GM23248 (cell line): ENCODE data around the gene GLOD5. TPM values are rescaled to one million over a fixed set of nuclear protein-coding genes. Genes with fewer than 3 reads are reported as not detected.
A peak's percentile ranks its signal among the peaks of the same experiment; 100 is the strongest.

Experiments
- DNase-seq: peaks from one replicate; pipeline ENCODE4 v3.0.0-alpha.2; 2015
- H2AFZ ChIP-seq: fragments of 200-600 bp; sonication (generic); 2 replicates; pipeline ENCODE4 v1.6.1; 2016; ENCODE audit warnings: antibody characterized with exemption
- H3F3A ChIP-seq: fragments of 200-600 bp; sonication (generic); 2 replicates; pipeline ENCODE4 v1.6.1; 2016; ENCODE audit warnings: mild to moderate bottlenecking, antibody characterized with exemption, mixed run types; ENCODE audit not compliant: insufficient read depth
- H3K27ac ChIP-seq: fragments of 200-600 bp; sonication (generic); 2 replicates; pipeline ENCODE4 v1.5.1; 2016; ENCODE audit warnings: mild to moderate bottlenecking
- H3K27me3 ChIP-seq: fragments of 200-600 bp; sonication (generic); replicated peaks from 2 replicates; pipeline ENCODE4 v1.6.1; 2016; ENCODE audit warnings: mild to moderate bottlenecking; ENCODE audit not compliant: insufficient read depth
- H3K36me3 ChIP-seq: fragments of 200-600 bp; sonication (generic); 2 replicates; pipeline ENCODE4 v1.6.1; 2016; ENCODE audit warnings: low read depth, mild to moderate bottlenecking
- H3K4me1 ChIP-seq: fragments of 200-600 bp; sonication (generic); 2 replicates; pipeline ENCODE4 v1.6.1; 2016; ENCODE audit warnings: mild to moderate bottlenecking; ENCODE audit not compliant: insufficient read depth
- H3K4me2 ChIP-seq: fragments of 200-600 bp; sonication (generic); one replicate; pipeline ENCODE4 v1.6.1; 2016; ENCODE audit warnings: mild to moderate bottlenecking; ENCODE audit not compliant: unreplicated experiment
- H3K4me3 ChIP-seq: fragments of 200-600 bp; sonication (generic); 2 replicates; pipeline ENCODE4 v1.5.1; 2016; ENCODE audit warnings: mild to moderate bottlenecking
- H3K79me2 ChIP-seq: fragments of 200-600 bp; sonication (generic); 2 replicates; pipeline ENCODE4 v1.6.1; 2016; ENCODE audit warnings: mild to moderate bottlenecking; ENCODE audit not compliant: insufficient read depth
- H3K9ac ChIP-seq: fragments of 200-600 bp; sonication (generic); 2 replicates; pipeline ENCODE4 v1.6.1; 2016; ENCODE audit warnings: mild to moderate bottlenecking
- H3K9me2 ChIP-seq: fragments of 200-600 bp; sonication (generic); 2 replicates; pipeline ENCODE4 v1.6.1; 2016; ENCODE audit warnings: mixed run types, mild to moderate bottlenecking, moderate library complexity; ENCODE audit not compliant: insufficient read depth
- H3K9me3 ChIP-seq: fragments of 200-600 bp; sonication (generic); one replicate; pipeline ENCODE4 v1.6.1; 2017; ENCODE audit warnings: low read depth
- H4K20me1 ChIP-seq: fragments of 200-600 bp; sonication (generic); 2 replicates; pipeline ENCODE4 v1.6.0; 2016; ENCODE audit not compliant: insufficient read depth
- EZH2 ChIP-seq: fragments of 200-600 bp; sonication (generic); IDR thresholded peaks from 2 replicates; pipeline ENCODE4 v1.6.1; 2018; ENCODE audit warnings: antibody characterized with exemption, mild to moderate bottlenecking; ENCODE audit not compliant: insufficient read depth, poor library complexity, severe bottlenecking
- EZH2phosphoT487 ChIP-seq: fragments of 200-600 bp; sonication (generic); IDR thresholded peaks from 2 replicates; pipeline ENCODE4 v1.6.1; 2018; ENCODE audit warnings: antibody characterized with exemption, moderate library complexity, mild to moderate bottlenecking, low read depth; ENCODE audit not compliant: insufficient read depth
- WGBS, 2 experiments: methylation state at CpG; one replicate each; pipeline ENCODE4 v1.1.6; 2015 to 2017; ENCODE audit warnings: low lambda C conversion rate in 2 of 2, low coverage in 1 of 2; ENCODE audit errors: missing lambda C conversion rate in 2 of 2; 5-methylcytosine and 5-hydroxymethylcytosine counted together
- in situ Hi-C: fragments of 300-500 bp; cut with MboI; formaldehyde crosslinking; loops from 2 replicates; pipeline ENCODE4 v1.15.0; 2020
- polyA plus RNA-seq: library from polyadenylated mRNA; unstranded; fragments of >200 nt; fragmentation: Nextera tagmentation; extraction: Ambion mirVana; gene quantifications from 2 replicates; pipeline ENCODE4 v1.2.1, GENCODE V29; 2016
- total RNA-seq: library from RNA; depleted of rRNA; stranded (reverse); fragments of >200 nt; shearing (Covaris generic); gene quantifications from 2 replicates; pipeline ENCODE4 v1.2.3, GENCODE V29; 2014

Gene GLOD5
- total and polyA plus RNA-seq, 2 experiments from 2014 or later: not detected

- Histone ChIP-seq H3K27me3 (no peaks in the 10 kb centered on the region), H3K4me3 (no peak overlapping the region), H3K27ac (peak overlapping the region; percentile 49), H3K36me3 (no peaks in the 10 kb centered on the region), H4K20me1 (no peaks in the 10 kb centered on the region), H3K4me1 (peaks cover 13% of the 10 kb centered on the region), H3K79me2 (no peaks in the 10 kb centered on the region), H2AFZ (no peak overlapping the region), H3K9ac (peak overlapping the region; percentile 46; the same call in 1 of the 2 replicates), H3K4me2 (peak overlapping the region; percentile 65), H3K9me3 (no peaks in the 10 kb centered on the region), H3F3A (peaks cover 8% of the 10 kb centered on the region; the same call in 1 of the 2 replicates), H3K9me2 (no peaks in the 10 kb centered on the region)
- in situ Hi-C loops: no loop called here
- TF ChIP-seq EZH2: no peak
- no peak for TF ChIP-seq EZH2phosphoT487
- 0 to 11% methylated on average over 2 of the region's 2 CpGs for WGBS, 2 experiments
- peak; percentile 77 for DNase-seq
Observed at GRCh38 chrX:48715072-48715471, 46.5 kb upstream of the GLOD5 start.

GRCh38 chrX:48715876-48716502, 45.6 kb upstream of the GLOD5 start:
- Histone ChIP-seq H3K9ac (no peak overlapping the region), H2AFZ (no peak overlapping the region), H3K79me2 (no peaks in the 10 kb centered on the region), H3F3A (peaks cover 8% of the 10 kb centered on the region; the same call in 1 of the 2 replicates), H3K9me3 (no peaks in the 10 kb centered on the region), H3K9me2 (no peaks in the 10 kb centered on the region), H3K4me2 (no peak overlapping the region), H3K27ac (no peak overlapping the region), H4K20me1 (no peaks in the 10 kb centered on the region), H3K36me3 (no peaks in the 10 kb centered on the region), H3K27me3 (no peaks in the 10 kb centered on the region), H3K4me1 (peaks cover 13% of the 10 kb centered on the region), H3K4me3 (no peak overlapping the region)
- peak; percentile 30 for DNase-seq
- TF ChIP-seq EZH2phosphoT487: no peak
- no peak for TF ChIP-seq EZH2
- 49 to 58% methylated on average over 4 of the region's 4 CpGs for WGBS, 2 experiments
- in situ Hi-C loops: no loop called here

GRCh38 chrX:48719958-48720357, 41.6 kb upstream of the GLOD5 start:
- Histone ChIP-seq H2AFZ (no peak overlapping the region), H3K4me3 (no peak overlapping the region), H3K9me3 (no peaks in the 10 kb centered on the region), H3K4me1 (peaks cover under 1% of the 10 kb centered on the region), H3K27ac (no peak overlapping the region), H3F3A (no peaks in the 10 kb centered on the region), H4K20me1 (no peaks in the 10 kb centered on the region), H3K36me3 (no peaks in the 10 kb centered on the region), H3K79me2 (no peaks in the 10 kb centered on the region), H3K9ac (no peak overlapping the region), H3K9me2 (no peaks in the 10 kb centered on the region), H3K27me3 (no peaks in the 10 kb centered on the region), H3K4me2 (no peak overlapping the region)
- WGBS, 2 experiments: 43 to 60% methylated on average over 2 of the region's 2 CpGs
- in situ Hi-C loops: no loop called here
- DNase-seq: no peak
- no peak for TF ChIP-seq EZH2
- no peak for TF ChIP-seq EZH2phosphoT487

GRCh38 chrX:48720577-48721250, 40.8 kb upstream of the GLOD5 start:
- Histone ChIP-seq H3K27me3 (no peaks in the 10 kb centered on the region), H3K9me3 (no peaks in the 10 kb centered on the region), H3K36me3 (no peaks in the 10 kb centered on the region), H3K27ac (no peak overlapping the region), H3K9me2 (no peaks in the 10 kb centered on the region), H3F3A (no peaks in the 10 kb centered on the region), H3K9ac (no peak overlapping the region), H2AFZ (no peak overlapping the region), H3K79me2 (no peaks in the 10 kb centered on the region), H3K4me3 (no peak overlapping the region), H3K4me2 (no peak overlapping the region), H3K4me1 (no peaks in the 10 kb centered on the region), H4K20me1 (no peaks in the 10 kb centered on the region)
- DNase-seq: no peak
- in situ Hi-C loops: no loop called here
- 34 to 65% methylated on average over 3 of the region's 4 CpGs for WGBS, 2 experiments
- no peak for TF ChIP-seq EZH2
- no peak for TF ChIP-seq EZH2phosphoT487
